ENCODE measurements around the gene ASB14.
"Not testable (repeated sequence)": the region's sequence is repeated elsewhere in the genome, so short reads cannot be mapped to it uniquely, and the experiment has no call there.

ASB14 gene
- 0 to 0.36 (median 0.17) reads per million in 4 donors for total RNA-seq

DNA sequence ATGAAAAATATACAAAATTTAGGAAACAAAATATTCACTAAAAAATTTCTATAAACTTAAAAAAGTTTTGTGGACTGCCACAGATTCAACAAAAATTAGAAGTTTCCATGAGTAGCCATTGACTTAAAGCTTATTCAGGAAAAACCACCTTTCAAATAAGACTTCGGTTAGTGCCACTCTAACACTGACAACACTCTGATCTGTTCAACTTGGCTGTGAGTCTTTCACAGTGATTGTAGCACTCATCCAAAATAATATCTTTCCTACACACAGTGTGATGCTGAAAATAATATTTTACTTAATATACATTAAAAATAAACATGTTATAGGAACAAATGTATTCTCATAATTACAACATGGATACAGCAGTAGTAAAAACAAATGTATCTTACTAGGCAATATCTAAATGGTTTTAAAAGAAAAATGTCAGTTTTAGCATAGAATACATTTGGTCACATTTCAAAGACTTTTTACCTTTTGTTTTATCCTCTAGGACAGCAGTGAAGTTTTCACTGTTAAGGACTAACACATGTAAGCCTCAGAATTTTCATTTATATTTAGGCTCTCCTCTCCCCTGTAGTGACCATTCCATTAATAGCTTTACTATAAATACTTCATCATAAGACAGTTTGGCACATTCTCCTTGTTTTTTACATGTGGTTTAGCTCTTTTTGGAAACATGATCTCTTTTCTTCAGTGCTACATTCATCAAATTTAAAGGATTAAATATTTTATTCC is at the start of gene ASB14:
TSS of gene ASB14 (minus strand) at position 527 of the 738 bp plus-strand sequence. CDS start 652 bp downstream, outside the sequence.
- DNase-seq: no peak

DNA sequence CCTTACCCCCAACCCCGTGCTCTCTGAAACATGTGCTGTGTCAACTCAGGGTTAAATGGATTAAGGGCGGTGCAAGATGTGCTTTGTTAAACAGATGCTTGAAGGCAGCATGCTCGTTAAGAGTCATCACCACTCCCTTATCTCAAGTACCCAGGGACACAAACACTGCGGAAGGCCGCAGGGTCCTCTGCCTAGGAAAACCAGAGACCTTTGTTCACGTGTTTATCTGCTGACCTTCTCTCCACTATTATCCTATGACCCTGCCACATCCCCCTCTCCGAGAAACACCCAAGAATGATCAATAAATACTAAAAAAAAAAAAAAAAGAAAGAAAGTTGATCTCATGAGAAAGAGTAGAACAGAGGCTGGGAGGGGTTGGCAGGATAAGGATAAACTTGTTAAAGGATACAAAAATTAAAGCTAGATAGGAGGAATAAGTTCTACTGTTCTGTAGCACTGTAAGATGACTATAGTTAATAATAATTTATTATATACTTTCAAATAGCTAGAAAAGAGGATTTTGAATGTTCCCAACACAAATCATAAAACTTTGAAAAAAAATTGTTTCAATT is 46.7 kb upstream of the ASB14 start:
- DNase-seq: not testable (repeated sequence)

DNA sequence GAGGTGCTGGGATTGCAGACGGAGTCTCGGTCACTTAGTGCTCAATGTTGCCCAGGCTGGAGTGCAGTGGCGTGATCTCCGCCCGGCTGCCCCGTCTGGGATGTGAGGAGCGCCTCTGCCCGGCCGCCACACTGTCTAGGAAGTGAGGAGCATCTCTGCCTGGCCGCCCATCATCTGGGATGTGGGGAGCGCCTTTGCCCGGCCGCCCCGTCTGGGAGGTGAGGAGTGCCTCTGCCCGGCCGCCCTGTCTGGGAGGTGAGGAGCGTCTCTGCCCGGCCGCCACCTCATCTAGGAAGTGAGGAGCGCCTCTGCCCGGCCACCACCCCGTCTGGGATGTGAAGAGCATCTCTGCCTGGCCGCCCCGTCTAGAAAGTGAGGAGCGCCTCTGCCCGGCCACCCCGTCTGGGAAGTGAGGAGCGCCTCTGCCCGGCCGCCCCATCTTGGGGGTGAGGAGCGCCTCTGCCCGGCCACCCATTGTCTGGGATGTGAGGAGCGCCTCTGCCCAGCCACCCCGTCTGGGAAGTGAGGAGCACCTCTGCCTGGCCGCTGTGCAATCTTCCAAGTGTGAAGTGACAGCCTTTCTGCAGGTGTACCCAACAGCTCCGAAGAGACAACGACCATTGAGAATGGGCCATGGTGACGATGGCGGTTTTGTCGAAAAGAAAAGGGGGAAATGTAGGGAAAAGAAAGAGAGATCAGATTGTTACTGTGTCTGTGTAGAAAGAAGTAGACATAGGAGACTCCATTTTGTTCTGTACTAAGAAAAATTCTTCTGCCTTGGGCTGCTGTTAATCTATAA is 46.0 kb upstream of the ASB14 start:
- DNase-seq: not testable (repeated sequence)

DNA sequence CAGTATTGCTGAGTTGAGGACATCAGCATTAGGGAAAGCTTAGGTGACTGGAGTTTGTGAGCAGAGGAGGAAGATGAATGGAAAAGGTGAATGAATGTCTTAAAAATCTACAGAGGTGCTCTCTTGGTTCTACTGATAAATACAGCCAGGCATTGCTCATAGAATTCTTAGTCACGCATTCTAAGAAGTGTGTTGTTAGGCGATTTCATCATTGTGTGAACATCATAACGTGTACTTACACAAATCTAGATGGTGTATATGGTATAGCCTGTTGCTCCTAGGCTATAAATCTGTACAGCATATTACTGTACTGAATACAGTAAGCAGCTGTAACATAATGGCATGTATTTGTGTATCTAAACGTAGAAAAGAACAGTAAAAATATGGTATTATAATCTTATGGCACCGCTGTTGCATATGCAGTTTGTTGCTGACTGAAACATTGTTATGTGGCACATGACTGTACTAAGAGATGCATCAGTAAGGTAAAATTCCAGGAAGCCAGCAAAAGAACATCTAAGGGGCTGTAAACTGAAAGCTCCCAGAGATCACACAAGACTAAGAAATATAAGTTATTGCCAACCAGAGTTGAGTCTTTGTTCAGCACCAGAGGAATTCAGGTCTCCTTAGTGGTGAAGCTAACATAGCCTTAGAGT is 42.9 kb upstream of the ASB14 start:
- no peak for DNase-seq

DNA sequence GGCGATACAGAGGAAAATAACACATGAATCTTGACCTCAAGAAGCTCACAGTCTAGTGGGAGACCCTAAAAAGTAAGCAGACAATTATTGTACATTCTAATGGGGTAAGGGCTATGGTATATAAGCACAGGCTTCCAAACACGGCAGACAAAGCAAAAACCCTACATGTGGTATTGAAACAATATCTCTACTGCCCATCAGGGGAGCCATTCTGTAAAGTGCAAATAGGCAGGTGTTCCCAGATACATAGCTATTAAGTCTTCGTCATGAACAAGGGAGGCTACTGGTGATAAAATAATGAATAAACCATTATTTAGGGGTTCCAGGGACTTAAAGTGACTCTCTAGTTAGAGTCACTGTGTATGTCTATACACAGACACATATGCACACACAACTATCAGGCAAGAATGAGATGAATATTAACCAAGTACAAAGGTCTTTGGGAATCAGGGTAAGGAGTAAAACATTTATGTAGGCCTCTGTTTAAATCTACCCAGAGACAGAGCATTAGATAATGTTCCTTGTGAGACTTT is 38.7 kb upstream of the ASB14 start:
- no peak for DNase-seq

DNA sequence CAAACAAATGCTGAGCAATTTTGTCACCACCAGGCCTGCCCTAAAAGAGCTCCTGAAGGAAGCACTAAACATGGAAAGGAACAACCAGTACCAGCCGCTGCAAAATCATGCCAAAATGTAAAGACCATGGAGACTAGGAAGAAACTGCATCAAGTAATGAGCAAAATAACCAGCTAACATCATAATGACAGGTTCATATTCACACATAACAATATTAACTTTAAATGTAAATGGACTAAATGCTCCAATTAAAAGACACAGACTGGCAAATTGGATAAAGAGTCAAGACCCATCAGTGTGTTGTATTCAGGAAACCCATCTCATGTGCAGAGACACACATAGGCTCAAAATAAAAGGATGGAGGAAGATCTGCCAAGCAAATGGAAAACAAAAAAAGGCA is 34.0 kb upstream of the ASB14 start:
- DNase-seq: not testable (repeated sequence)

DNA sequence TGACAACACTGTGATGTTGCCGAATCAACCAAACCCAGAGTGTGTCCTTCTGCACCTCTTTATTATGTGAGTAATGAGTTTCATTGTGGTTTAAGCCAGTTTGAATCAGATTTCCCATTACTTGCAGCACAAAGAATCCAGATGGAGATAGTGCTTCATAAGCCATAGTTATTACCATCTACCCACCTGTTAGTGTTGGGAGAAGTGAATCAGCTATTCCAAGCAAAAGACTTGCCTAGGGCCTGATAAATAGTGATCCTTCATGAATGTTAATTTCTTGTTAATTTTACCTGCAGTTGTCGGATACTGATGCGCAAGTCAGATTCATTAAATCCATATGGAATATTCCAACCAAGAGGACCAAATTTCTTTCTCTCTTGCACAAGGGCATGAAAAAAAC is 21.7 kb upstream of the ASB14 start:
- no peak for DNase-seq

DNA sequence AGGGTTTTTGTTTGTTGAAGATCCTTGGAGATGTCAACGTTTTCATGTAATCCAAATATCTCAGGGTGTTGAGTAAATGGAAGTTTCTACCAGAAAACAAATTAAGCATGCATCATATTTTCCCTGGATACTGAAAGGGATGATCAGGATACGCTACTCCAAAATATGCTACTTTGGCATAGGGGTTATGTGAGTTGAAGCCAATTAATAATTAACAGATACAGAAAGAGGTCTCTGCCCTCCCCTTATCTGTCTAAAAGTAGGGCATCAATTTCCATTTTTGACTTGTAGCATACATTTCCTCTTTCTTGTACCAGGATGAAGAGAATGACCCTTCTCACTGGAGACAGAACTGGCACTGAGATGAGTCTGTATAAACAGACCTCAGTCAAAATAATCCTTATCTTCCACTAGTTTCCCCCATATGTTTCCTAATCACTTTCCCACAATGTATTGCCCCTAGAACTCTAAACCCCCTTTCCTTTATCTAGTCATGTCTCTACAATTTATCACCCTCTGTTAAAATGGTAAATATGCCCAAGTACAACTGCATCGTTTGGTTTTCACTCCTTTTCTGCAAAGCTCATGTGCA is 17.4 kb upstream of the ASB14 start:
- no peak for DNase-seq

DNA sequence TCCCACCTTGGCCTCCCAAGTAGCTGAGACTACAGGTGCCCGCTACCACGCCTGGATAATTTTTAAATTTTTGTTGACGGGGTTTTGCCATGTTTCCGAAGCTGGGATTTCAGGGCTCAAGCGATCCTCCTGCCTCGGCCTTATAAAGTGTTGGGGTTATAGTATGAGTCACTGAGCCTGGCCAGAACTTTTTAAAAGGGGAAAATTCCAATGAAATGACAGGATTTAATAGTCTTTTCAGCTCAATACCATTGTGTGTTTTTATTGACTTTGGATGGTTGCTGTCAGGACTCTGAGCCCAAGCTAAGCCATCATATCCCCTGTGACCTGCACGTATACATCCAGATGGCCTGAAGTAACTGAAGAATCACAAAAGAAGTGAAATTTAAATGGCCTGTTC is 11.0 kb upstream of the ASB14 start:
- not testable (repeated sequence) for DNase-seq

DNA sequence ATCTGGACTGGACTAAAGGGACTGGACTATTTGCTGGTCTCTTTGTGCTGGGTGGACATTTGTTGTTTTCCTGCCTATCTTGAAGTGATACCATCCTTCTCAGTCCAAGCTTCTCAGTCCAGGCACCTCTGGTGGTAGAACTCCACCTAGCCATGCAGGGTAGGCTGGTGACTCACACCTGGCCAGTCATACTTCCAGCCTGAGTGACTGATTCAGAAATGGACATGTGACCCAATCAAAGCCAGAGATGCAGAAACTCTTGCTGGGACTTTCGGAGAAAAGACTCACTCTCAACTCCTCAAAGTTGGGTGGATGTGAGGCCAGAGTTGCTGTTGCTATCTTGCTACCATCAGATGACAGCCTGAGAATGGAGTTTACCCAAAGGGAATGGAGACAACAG is 5.6 kb upstream of the ASB14 start:
- DNase-seq: no peak

DNA sequence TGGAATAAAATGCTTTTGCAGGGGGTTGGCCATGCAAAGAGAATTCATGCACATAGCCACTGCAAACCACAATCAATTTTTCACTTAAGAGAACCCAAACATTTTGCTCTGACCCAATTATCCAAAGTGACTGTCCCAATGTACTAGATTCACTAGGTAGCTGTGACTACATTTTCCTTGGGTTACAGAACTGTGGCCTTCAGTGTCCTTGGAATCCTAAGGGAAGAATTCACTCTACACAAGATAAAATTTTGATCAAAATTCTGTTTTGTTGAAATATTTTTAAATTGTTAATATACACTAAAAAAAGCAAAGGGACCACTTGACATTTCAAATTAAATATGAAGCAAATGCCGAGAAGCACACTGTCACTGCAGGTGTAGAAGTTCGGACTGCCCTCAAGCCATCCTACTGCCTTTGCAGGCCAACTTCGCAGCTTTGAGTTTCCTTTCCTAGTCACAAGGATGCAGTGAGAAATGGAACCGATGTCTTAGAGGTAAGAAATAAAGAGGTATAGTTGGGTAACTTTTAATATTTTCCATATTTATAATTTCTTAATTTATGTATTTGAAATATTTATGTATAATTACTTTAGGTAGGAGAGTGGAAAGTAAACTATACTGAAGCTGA is 527 bp upstream of the ASB14 start:
- no peak for DNase-seq

DNA sequence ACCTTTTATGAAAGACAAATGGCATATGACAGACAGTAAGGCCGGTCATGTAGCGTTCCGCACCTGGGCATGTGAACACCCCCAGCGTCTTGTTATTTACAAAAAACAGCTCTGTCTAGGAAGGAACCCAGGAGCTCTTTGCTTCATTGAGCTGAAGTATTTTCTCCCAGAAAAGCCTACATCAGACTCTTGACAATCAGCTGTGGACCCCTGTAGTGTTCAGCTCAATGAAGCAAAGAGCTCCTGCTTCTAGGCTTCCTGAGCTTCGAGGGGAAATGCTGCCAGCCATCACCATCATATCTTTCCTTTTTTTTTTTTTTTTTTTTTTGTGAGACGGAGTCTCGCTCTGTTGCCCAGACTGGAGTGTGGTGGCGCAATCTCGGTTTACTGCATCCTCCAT is 4.1 kb downstream of the ASB14 start:
- DNase-seq: no peak

DNA sequence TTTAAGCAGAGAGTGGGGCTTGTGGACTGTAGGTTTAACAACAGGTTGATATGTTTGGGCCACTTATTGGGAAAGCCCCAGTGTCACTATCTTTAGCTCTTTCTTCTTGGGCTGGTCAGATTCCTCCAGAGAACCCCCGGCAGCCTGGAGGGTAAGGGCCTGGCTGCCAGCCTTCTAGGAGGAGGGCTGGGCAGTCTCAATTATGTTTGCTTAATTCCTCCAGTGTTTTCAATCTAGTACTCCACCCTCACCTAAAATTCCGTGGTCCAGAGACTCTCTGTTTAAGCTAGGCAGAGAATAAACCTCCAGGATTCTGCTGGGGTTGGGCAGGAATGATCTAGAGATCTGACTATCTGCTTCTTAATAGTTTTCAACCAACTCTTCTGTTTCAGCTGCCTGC is 5.3 kb downstream of the ASB14 start:
- DNase-seq: no peak

DNA sequence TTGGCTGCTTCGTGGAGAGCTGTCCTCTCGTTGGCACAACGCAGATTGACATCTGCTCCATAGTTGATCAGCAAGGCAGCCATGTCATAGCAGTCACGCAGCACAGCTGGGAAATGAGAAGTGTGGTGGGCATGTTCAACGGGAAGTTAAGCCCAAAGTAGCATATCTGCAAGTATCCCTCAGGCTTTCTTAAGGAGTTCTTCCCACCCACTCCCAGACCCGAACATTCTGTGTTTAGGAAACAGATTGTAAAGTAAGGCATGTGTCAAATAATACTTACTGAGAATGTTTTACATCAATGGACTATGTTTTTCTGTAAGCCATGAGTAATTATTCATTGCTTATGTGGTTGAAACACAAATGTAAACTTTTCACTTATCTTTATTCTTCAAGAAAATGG is 9.2 kb downstream of the ASB14 start:
- DNase-seq: no peak

DNA sequence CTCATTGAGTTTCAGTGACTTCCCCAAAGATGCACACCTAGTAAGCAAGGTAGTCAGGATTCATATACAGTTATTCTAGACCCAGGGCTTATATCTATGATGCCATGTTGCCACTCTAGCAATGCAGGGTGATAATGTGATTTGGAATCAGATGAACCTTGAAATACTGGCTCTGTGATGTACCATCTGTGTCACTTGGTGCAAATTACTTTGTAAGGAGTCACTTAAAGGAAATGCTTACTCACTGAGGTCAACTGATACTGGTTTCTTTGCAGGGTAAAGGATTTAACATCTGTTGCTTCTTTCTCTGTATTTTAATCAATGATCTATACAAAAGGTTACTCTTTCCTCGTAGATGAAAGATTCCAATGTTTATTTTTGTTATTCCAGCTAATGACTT is 10.8 kb downstream of the ASB14 start:
- DNase-seq: peak in 1 of 5 donors; percentile 9

DNA sequence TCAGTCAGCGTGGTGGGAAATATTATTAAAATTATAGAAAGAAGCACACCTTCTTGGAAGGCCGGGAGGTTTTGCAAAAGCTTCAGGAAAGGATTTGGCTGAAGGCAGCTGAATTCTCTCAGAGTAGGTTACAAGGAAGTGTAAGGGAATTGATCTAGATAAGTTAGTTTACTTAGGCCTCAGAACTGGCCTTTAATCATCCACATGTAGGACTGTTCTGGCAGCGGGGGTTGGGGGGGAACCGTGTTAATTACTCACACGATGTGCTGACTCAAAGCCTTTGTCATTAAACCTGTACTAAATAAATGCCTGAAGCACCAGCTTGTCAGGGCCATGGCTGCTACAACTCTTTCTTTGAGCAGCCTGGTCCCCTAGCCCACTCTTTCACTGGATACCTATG is 12.8 kb downstream of the ASB14 start:
- DNase-seq: no peak

DNA sequence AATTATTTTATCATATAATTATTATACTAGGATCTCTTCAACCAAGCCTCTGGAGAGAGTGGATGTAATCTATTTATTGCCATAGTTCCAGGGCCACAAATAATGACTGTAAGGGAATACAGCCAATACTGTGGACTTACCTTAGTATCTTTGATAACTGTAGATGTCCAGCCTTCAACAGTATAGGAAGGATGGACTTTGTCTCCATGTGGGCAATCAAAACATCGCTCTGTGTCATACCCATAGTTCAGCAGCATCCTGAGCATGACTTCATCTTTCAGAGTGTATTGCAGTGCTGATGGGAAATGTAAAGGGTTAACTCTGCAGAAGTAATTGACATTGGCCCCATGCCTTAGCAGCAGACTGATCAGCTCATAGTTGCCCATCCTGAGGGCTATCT is 14.2 kb downstream of the ASB14 start:
- DNase-seq: no peak

DNA sequence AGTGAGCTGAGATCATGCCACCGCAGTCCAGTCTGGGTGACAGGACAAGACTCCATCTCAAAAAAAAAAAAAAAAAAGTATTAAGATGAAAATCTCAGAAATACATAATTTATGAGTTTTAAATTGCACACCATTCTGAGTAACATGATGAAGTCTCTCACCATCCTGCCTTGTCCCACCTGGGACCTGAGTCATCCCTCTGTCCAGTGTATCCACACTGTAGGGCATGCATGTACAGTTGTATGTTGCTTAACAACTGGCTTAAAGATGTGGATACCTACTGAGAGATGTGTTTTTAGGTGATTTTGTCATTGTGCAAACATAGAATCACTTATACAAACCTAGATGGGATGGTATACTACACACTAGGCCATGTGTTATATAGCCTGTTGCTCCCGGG is 17.1 kb downstream of the ASB14 start:
- no peak for DNase-seq

DNA sequence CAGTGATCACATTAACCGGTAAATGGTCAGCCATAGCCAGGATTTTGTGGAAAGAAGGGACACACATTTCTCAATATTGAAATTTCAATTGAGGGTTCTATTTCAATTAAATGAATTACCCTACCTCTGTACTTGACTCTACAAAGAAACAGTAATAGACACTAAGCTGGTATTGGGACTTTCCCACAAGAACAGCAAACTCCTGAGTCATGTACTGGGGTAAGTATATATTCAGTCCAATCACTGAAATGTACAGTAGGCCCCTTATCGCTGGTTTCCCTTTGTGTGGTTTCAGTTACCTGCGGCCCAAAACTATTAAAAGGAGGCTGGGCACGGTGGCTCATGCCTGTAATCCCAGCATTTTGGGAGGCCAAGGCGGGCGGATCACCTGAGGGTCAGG is 17.6 kb downstream of the ASB14 start:
- no peak for DNase-seq

DNA sequence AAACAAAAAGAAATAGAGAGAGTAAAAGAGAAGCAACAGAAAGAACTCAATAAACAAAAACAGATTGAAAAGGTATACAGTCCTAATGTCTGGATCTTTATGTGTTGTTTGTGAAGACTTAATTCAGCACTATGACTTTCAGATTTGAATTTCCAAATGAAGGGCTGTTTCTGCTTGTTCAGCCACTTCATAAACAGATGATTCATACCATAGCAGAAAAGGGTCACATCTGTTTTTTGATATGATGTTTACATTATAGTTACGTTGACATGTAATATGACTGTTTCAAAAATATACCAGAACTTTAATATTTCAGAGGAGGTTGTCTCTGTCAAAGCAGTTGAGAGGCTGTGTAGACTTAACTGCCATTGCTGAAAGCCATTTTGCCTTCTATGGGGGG is 24.1 kb downstream of the ASB14 start:
- DNase-seq: no peak

DNA sequence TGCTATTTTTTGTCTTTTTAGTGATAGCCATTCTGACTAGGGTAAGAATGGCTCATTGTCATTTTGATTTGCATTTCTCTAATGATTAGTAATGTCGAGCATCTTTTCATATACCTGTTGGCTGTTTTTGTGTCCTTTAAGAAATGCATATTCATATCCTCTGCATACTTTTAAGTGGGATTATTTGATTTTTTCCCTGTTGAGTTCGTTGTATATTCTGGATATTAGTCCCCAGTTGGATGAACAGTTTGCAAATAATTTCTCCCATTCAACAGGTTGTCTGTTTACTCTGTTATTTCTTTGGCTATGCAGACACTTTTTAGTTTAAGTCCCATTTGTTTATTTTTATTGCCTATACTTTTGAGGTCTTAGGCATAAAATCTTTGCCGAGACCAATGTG is 30.6 kb downstream of the ASB14 start:
- no peak for DNase-seq

DNA sequence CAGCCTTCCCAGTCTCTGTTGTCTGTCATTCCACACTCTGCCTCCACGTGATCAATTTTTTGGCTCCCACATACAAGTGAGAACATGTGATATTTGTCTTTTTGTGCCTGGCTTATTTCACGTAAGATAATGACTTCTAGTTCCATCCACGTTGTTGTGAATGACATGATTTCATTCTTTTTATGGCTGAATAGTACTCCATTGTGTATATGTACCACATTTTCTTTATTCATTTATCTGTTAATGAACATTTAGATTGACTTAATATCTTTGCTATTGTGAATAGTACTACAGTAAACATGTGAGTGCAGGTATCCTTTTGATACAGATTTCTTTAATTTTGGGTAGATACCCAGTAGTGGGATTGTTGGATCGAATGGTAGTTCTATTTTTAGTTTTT is 31.4 kb downstream of the ASB14 start:
- DNase-seq: no peak
